KMS-11 (cell line): ENCODE results near the gene SEC61G.

Experiments
- H2AFZ ChIP-seq: fragments of 200-600 bp; sonication (generic); 2 replicates; pipeline ENCODE4 v1.6.1; 2016; ENCODE audit warnings: antibody characterized with exemption, mixed run types, low read depth
- H3K27ac ChIP-seq: fragments of 200-600 bp; sonication (generic); 2 replicates; pipeline ENCODE4 v1.6.1; 2016; ENCODE audit warnings: mild to moderate bottlenecking, mixed run types
- H3K27me3 ChIP-seq: fragments of 200-600 bp; sonication (generic); 2 replicates; pipeline ENCODE4 v1.6.1; 2017; ENCODE audit warnings: mild to moderate bottlenecking, low read depth, mixed run types, moderate library complexity; ENCODE audit not compliant: insufficient read depth
- H3K36me3 ChIP-seq: fragments of 200-600 bp; sonication (generic); 2 replicates; pipeline ENCODE4 v1.6.1; 2017; ENCODE audit warnings: mild to moderate bottlenecking, mixed run types; ENCODE audit not compliant: insufficient read depth
- H3K4me1 ChIP-seq: fragments of 200-600 bp; sonication (generic); 2 replicates; pipeline ENCODE4 v1.6.1; 2016; ENCODE audit warnings: mild to moderate bottlenecking, low read depth, mixed run types; ENCODE audit not compliant: poor library complexity, severe bottlenecking
- H3K4me2 ChIP-seq: fragments of 200-600 bp; sonication (generic); 2 replicates; pipeline ENCODE4 v1.7.0; 2016; ENCODE audit warnings: mild to moderate bottlenecking, mixed run types
- H3K4me3 ChIP-seq: fragments of 200-600 bp; sonication (generic); IDR thresholded peaks from 2 replicates; pipeline ENCODE4 v1.6.1; 2017; ENCODE audit warnings: low read depth, low read length, mixed read lengths; ENCODE audit not compliant: insufficient read depth
- H3K79me2 ChIP-seq: fragments of 200-600 bp; sonication (generic); 2 replicates; pipeline ENCODE4 v1.6.1; 2016; ENCODE audit warnings: low read depth, mixed run types; ENCODE audit not compliant: insufficient read depth
- H3K9ac ChIP-seq: fragments of 200-600 bp; sonication (generic); 2 replicates; pipeline ENCODE4 v1.6.1; 2016; ENCODE audit warnings: mild to moderate bottlenecking, mixed run types
- H4K20me1 ChIP-seq: fragments of 200-600 bp; sonication (generic); 2 replicates; pipeline ENCODE4 v1.6.1; 2016; ENCODE audit warnings: mild to moderate bottlenecking, mixed run types; ENCODE audit not compliant: insufficient read depth
- TF ChIP-seq, protein P1 (sequence below): fragments of 200-600 bp; sonication (generic); conservative IDR thresholded peaks from 2 replicates; pipeline ENCODE4 v1.6.1; 2017; ENCODE audit warnings: low read depth, mild to moderate bottlenecking, antibody characterized with exemption, low read length, moderate library complexity, mixed read lengths

Gene SEC61G

DNA sequence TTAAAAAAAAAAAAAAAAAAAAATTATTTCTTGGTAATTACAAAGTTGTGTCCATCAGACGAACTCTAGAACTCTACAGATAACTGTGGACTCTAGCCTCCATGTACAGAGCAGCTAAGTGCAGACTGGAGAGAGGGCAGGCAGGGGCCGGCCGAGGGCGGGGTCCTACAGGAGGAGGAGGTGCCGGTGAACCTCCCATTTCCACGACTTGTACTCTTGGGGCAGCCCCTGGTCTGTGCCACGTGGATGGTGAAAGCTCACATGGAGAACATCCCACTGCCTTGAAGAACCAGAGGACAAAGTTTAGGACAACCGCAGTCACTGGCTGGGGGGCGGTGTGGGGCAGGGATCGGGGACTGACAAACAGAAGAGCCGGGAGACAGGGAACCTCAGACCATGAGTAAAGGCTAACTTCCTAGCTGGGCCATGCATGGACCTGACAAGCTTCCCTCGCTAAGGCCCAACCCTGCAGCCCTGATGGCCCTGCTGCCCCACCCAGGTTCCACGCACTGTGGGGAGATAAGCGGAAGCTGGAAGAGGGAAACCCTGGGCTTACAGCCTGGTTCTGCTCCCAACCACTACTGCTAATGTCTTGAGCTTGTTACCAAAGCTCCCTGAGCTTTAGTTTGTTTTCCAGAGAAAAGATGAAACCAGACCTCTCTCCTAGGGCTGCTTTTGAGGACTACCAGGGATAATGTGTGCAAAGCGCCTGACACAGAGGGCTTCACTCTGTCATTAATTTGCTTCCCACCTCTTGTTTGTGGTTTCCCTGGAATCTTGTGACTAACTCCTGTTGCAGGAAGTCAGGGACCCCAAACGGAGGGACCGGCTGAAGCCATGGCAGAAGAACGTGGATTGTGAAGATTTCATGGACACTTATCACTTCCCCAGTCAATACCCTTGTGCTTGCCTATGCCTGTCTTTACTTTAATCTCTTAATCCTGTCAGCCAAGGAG is 16.1 kb upstream of the SEC61G start:
- Histone ChIP-seq H3K4me1 (peaks cover 7% of the 10 kb centered on the region), H3K9ac (no peak overlapping the region), H3K27ac (no peak overlapping the region), H3K4me2 (no peak overlapping the region), H3K27me3 (no peaks in the 10 kb centered on the region), H3K4me3 (no peak overlapping the region), H4K20me1 (no peaks in the 10 kb centered on the region), H3K36me3 (no peaks in the 10 kb centered on the region), H2AFZ (no peak overlapping the region), H3K79me2 (no peaks in the 10 kb centered on the region)
- TF ChIP-seq, protein P1, sequence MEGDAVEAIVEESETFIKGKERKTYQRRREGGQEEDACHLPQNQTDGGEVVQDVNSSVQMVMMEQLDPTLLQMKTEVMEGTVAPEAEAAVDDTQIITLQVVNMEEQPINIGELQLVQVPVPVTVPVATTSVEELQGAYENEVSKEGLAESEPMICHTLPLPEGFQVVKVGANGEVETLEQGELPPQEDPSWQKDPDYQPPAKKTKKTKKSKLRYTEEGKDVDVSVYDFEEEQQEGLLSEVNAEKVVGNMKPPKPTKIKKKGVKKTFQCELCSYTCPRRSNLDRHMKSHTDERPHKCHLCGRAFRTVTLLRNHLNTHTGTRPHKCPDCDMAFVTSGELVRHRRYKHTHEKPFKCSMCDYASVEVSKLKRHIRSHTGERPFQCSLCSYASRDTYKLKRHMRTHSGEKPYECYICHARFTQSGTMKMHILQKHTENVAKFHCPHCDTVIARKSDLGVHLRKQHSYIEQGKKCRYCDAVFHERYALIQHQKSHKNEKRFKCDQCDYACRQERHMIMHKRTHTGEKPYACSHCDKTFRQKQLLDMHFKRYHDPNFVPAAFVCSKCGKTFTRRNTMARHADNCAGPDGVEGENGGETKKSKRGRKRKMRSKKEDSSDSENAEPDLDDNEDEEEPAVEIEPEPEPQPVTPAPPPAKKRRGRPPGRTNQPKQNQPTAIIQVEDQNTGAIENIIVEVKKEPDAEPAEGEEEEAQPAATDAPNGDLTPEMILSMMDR, result no peak

DNA sequence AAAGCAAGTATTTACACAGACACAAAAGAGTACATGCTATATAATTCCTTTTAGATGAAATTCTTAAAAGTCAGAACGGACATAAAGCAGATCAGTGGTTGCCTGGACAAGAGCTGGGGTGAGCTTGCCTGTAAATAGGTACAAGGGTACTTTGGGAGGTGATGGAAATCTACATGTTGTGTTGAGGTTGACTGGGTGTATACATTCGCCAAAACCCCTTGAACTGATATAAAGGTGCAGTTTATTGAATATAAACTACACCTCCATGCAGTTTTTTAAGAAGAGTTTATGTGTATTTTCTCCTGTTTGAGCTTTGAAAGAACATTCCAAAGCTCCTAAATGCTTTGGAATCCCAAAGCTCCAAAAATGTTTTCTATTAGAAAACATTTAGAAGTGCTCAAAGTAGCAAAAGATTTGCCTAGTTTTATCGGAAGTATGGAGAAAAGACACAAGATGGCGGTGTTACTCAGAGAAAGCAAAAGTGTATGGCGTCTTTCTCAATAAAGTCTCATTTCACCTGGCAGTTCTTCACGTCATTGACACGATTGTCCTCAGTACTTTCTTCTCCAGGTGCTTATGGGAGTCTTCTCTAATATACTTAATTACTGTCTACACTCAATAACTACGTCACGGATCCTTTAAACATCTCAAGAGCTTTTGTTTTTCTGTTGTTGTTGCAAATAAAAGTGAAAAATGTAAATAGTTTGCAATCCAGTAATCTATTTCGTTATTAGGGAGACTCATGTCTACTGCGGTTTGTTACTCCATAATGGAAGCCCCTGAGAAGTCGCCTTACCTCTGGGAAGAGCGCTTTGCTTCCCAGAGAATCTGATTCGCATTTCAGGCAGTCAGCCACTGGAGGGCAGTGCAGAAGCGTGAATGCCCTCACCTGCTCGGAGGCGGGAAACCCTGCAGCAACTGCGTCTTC is 14.7 kb upstream of the SEC61G start:
- no peaks in the 10 kb centered on the region for H4K20me1 ChIP-seq

DNA sequence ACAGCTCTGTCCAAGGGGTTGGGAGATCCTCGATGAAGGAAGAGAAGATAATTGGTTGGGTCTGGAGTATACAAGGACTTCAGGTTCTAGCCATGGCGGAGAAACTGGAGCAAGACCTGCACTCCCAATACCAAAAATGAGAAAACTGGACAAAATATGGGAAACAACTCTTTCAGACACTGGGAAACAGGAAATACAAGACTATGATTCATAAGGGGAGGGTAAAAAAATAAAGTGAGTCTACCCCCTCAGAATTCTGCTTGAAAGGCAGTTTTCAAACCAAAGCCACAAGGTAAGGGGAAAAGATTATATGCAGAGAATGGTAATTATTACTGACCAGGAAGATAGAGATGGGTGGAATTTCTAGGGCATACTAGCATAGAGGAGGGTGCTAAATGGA is 10.2 kb upstream of the SEC61G start:
- Histone ChIP-seq H3K27ac (no peak overlapping the region), H3K4me1 (peaks cover 7% of the 10 kb centered on the region), H3K27me3 (no peaks in the 10 kb centered on the region), H3K9ac (no peak overlapping the region), H3K4me3 (no peak overlapping the region), H2AFZ (no peak overlapping the region), H4K20me1 (no peaks in the 10 kb centered on the region), H3K36me3 (no peaks in the 10 kb centered on the region), H3K79me2 (no peaks in the 10 kb centered on the region), H3K4me2 (no peak overlapping the region)
- TF ChIP-seq, protein P1, result no peak

More for the DNA sequence above, 14.7 kb upstream of the SEC61G start:
- H3K4me2 ChIP-seq, result peak overlapping the region; percentile 97
- H3K9ac ChIP-seq, result peak overlapping the region; percentile 55; the same call in 1 of the 2 replicates
- no peaks in the 10 kb centered on the region for H3K79me2 ChIP-seq
- H3K36me3 ChIP-seq, result no peaks in the 10 kb centered on the region
- H2AFZ ChIP-seq, result peak overlapping the region; percentile 99
- TF ChIP-seq, protein P1, result peak; percentile 98
- no peaks in the 10 kb centered on the region for H3K27me3 ChIP-seq
- peak overlapping the region; percentile 40 for H3K27ac ChIP-seq
- H3K4me1 ChIP-seq, result peaks cover 7% of the 10 kb centered on the region
- H3K4me3 ChIP-seq, result no peak overlapping the region

DNA sequence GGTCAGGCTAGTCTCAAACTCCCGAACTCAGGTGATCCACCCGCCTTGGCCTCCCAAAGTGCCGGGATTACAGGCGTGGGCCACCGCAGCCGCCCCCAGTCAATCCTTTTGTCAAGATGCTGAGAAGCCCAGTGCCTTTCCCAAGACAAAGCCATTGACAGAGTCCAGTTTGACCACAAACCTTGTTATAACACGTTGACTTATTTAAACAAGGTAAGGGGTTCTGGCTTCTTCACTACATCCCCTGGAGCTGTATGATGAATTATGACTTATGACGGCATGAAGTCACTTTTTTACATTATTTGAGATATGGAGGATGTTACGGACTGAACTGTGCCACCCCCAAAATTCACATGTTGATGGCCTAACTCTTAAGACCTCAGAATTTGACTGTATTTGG is 5.8 kb upstream of the SEC61G start:
- Histone ChIP-seq H3K9ac (no peak overlapping the region), H3K36me3 (no peaks in the 10 kb centered on the region), H4K20me1 (no peaks in the 10 kb centered on the region), H3K4me1 (no peaks in the 10 kb centered on the region), H3K27ac (no peak overlapping the region), H3K4me2 (no peak overlapping the region), H3K79me2 (no peaks in the 10 kb centered on the region; the same call in 1 of the 2 replicates), H3K27me3 (no peaks in the 10 kb centered on the region), H2AFZ (no peak overlapping the region), H3K4me3 (no peak overlapping the region)
- TF ChIP-seq, protein P1, result no peak
